GM12878 (cell line): Measurements from ENCODE around the gene COX5A. TPM values are rescaled to one million over a fixed set of nuclear protein-coding genes. Genes with fewer than 3 reads are reported as not detected.

Experiments used
- ATAC-seq: fragments of 200-7000 bp; cut with Tn5 transposase; 3 replicates; pipeline ENCODE4 v1.9.1; 2020; ENCODE audit warnings: mild to moderate bottlenecking, moderate library complexity
- BruUV-seq: library from RNA; stranded (reverse); fragments of 400-500 nt; replicated peaks from 2 replicates; lab custom pipeline; 2021; lab: Mats Ljungman, UMichigan
- CTCF ChIA-PET: fragments of 300-600 bp; sonication (Branson Sonifier 250); formaldehyde crosslinking; extraction: SDS; loops from one replicate; lab custom pipeline; 2021; ENCODE audit warnings: inconsistent platforms; lab: Yijun Ruan, JAX
- POLR2A ChIA-PET: fragments of 350-600 bp; formaldehyde crosslinking; extraction: SDS; loops from one replicate; lab custom pipeline; 2021; ENCODE audit warnings: inconsistent platforms; lab: Charles Lee
- RAD21 ChIA-PET: fragments of 300-600 bp; sonication (Branson Sonifier 250); formaldehyde crosslinking; loops from one replicate; lab custom pipeline; 2023; ENCODE audit warnings: antibody characterized with exemption; ENCODE audit not compliant: unreplicated experiment; lab: Charles Lee
- SMC1A ChIA-PET: fragments of 300-600 bp; sonication (Branson Sonifier 250); formaldehyde crosslinking; loops from one replicate; lab custom pipeline; 2023; ENCODE audit not compliant: unreplicated experiment, uncharacterized antibody; lab: Charles Lee
- DNase-seq: peaks from one replicate; pipeline ENCODE4 v3.0.0-alpha.2; 2011; ENCODE audit warnings: low read depth, low spot score
- FAIRE-seq: peaks from 3 replicates; lab custom pipeline; 2011; peaks lifted over from hg19 to GRCh38; lab: Jason Lieb, UNC
- H2AFZ ChIP-seq: 2 replicates; pipeline ENCODE4 v1.6.0; 2011; ENCODE audit warnings: low read depth, low read length, control low read depth; ENCODE audit not compliant: control insufficient read depth
- H3K27ac ChIP-seq: 2 replicates; pipeline ENCODE4 v1.5.1; 2011; ENCODE audit warnings: control low read depth; ENCODE audit not compliant: control insufficient read depth, insufficient read depth
- H3K27me3 ChIP-seq, 2 experiments: replicated peaks in 1 of 2; 2 replicates each; pipeline versions ENCODE4 v1.6.0 to v1.6.1; 2011; ENCODE audit warnings: low read length in 1 of 2; ENCODE audit not compliant: control insufficient read depth in 2 of 2, insufficient read depth in 2 of 2
- H3K36me3 ChIP-seq, 2 experiments: 2 replicates each; pipeline ENCODE4 v1.5.1; 2011; ENCODE audit warnings: low read length in 1 of 2; ENCODE audit not compliant: control insufficient read depth in 2 of 2, insufficient read depth in 2 of 2
- H3K4me1 ChIP-seq: 2 replicates; pipeline ENCODE4 v1.6.1; 2011; ENCODE audit warnings: mild to moderate bottlenecking, low read length, moderate library complexity, mixed read lengths; ENCODE audit not compliant: control insufficient read depth, insufficient read depth
- H3K4me2 ChIP-seq: 2 replicates; pipeline ENCODE4 v1.6.0; 2011; ENCODE audit warnings: control low read depth; ENCODE audit not compliant: control insufficient read depth, insufficient read depth
- H3K4me3 ChIP-seq: fragments of 200-600 bp; sonication (generic); 2 replicates; pipeline ENCODE4 v1.5.1; 2016
- H3K79me2 ChIP-seq: 2 replicates; pipeline ENCODE4 v1.6.0; 2011; ENCODE audit warnings: low read length; ENCODE audit not compliant: control insufficient read depth, insufficient read depth
- H3K9ac ChIP-seq: 2 replicates; pipeline ENCODE4 v1.8.0; 2011; ENCODE audit warnings: low read length, control low read depth, mixed read lengths; ENCODE audit not compliant: control insufficient read depth, insufficient read depth
- H3K9me3 ChIP-seq: replicated peaks from 3 replicates; pipeline ENCODE4 v1.5.1; 2011; ENCODE audit warnings: mild to moderate bottlenecking, low read length; ENCODE audit not compliant: control insufficient read depth, insufficient read depth
- H4K20me1 ChIP-seq: 2 replicates; pipeline ENCODE4 v1.6.0; 2011; ENCODE audit not compliant: control insufficient read depth, insufficient read depth
- BACH1 ChIP-seq: fragments of 450-650 bp; IDR thresholded peaks from 2 replicates; pipeline ENCODE4 v1.6.1; 2017; ENCODE audit warnings: mild to moderate bottlenecking, borderline replicate concordance
- BRCA1 ChIP-seq: IDR thresholded peaks from 2 replicates; pipeline ENCODE4 v1.6.1; 2011; ENCODE audit warnings: low read depth, low read length, improper control_type of control experiment
- CHD2 ChIP-seq: IDR thresholded peaks from 2 replicates; pipeline ENCODE4 v1.6.1; 2011; ENCODE audit warnings: low read depth, low read length, improper control_type of control experiment, borderline replicate concordance
- CTCF ChIP-seq, 3 experiments: IDR thresholded peaks in 2 of 3; conservative IDR thresholded peaks in 1 of 3; 2 replicates each; pipeline ENCODE4 v1.5.1; 2011; ENCODE audit warnings: low read depth in 3 of 3, low read length in 3 of 3, mild to moderate bottlenecking in 3 of 3, control low read depth in 2 of 3, moderate library complexity in 2 of 3, inconsistent platforms in 1 of 3, mixed read lengths in 1 of 3; ENCODE audit not compliant: control insufficient read depth in 2 of 3, insufficient read depth in 1 of 3; ENCODE audit errors: extremely low read depth in 1 of 3
- E2F8 ChIP-seq: fragments of 450-650 bp; IDR thresholded peaks from 2 replicates; pipeline ENCODE4 v1.6.1; 2018; ENCODE audit warnings: mild to moderate bottlenecking, low read depth, moderate library complexity; ENCODE audit not compliant: partially characterized antibody
- EED ChIP-seq: sonication (generic); IDR thresholded peaks from 2 replicates; pipeline ENCODE4 v1.6.1; 2016; ENCODE audit warnings: antibody characterized with exemption, low read depth
- MEF2B ChIP-seq: fragments of 450-650 bp; IDR thresholded peaks from 2 replicates; pipeline ENCODE4 v1.6.1; 2018; ENCODE audit warnings: mild to moderate bottlenecking, moderate library complexity; ENCODE audit not compliant: partially characterized antibody, poor library complexity, severe bottlenecking
- MYB ChIP-seq: fragments of 150-350 bp; IDR thresholded peaks from 2 replicates; pipeline ENCODE4 v1.6.1; 2014; ENCODE audit warnings: mild to moderate bottlenecking, low read depth, low read length, borderline replicate concordance
- NBN ChIP-seq: fragments of 450-650 bp; IDR thresholded peaks from 2 replicates; pipeline ENCODE4 v1.6.1; 2016
- NFYB ChIP-seq: IDR thresholded peaks from 2 replicates; pipeline ENCODE4 v1.6.1; 2011; ENCODE audit warnings: low read depth, mild to moderate bottlenecking, low read length, improper control_type of control experiment, moderate library complexity; ENCODE audit not compliant: insufficient read depth
- NR2F1 ChIP-seq: fragments of 450-650 bp; conservative IDR thresholded peaks from 2 replicates; pipeline ENCODE4 v1.6.1; 2017; ENCODE audit warnings: mild to moderate bottlenecking
- PAX5 ChIP-seq: IDR thresholded peaks from 2 replicates; pipeline ENCODE4 v1.6.1; 2011; ENCODE audit warnings: low read depth, low read length, borderline replicate concordance
- PBX3 ChIP-seq: IDR thresholded peaks from 2 replicates; pipeline ENCODE4 v1.6.1; 2011; ENCODE audit warnings: mild to moderate bottlenecking, low read depth, low read length, moderate library complexity; ENCODE audit not compliant: insufficient replicate concordance
- RAD21 ChIP-seq: IDR thresholded peaks from 2 replicates; pipeline ENCODE4 v1.6.1; 2011; ENCODE audit warnings: mild to moderate bottlenecking, low read depth, low read length, moderate library complexity; ENCODE audit not compliant: insufficient read depth
- RCOR1 ChIP-seq: conservative IDR thresholded peaks from 2 replicates; pipeline ENCODE4 v1.6.1; 2012; ENCODE audit warnings: low read depth, low read length, improper control_type of control experiment
- SMAD1 ChIP-seq: fragments of 450-650 bp; IDR thresholded peaks from 2 replicates; pipeline ENCODE4 v1.6.1; 2018; ENCODE audit warnings: mild to moderate bottlenecking, low read depth; ENCODE audit not compliant: partially characterized antibody
- SUZ12 ChIP-seq: fragments of 200-600 bp; sonication (generic); IDR thresholded peaks from one replicate; pipeline ENCODE4 v1.6.1; 2018; ENCODE audit warnings: antibody characterized with exemption, mild to moderate bottlenecking; ENCODE audit not compliant: unreplicated experiment
- TBL1XR1 ChIP-seq: IDR thresholded peaks from 2 replicates; pipeline ENCODE4 v1.6.1; 2012; ENCODE audit warnings: low read depth, low read length, improper control_type of control experiment
- TCF7 ChIP-seq: IDR thresholded peaks from 2 replicates; pipeline ENCODE4 v1.6.1; 2014; ENCODE audit warnings: antibody characterized with exemption, borderline replicate concordance
- WGBS: methylation state at CpG from one replicate; pipeline ENCODE4 v1.1.6; 2016; ENCODE audit warnings: low lambda C conversion rate; ENCODE audit not compliant: insufficient replicate concordance, insufficient coverage; ENCODE audit errors: missing lambda C conversion rate; 5-methylcytosine and 5-hydroxymethylcytosine counted together
- in situ Hi-C: fragments of 300-500 bp; cut with MboI; formaldehyde crosslinking; loops from 9 replicates; pipeline ENCODE4 v1.14.3; 2018; ENCODE audit warnings: mixed read lengths
- intact Hi-C: fragments of 100-400 bp; cut with micrococcal nuclease; formaldehyde crosslinking; loops from one replicate; pipeline ENCODE4 v1.14.2; 2022; ENCODE audit not compliant: unreplicated experiment
- polyA plus RNA-seq, 11 experiments: library from polyadenylated mRNA; depleted of rRNA in 4 of 11; unstranded in 6 of 11; stranded (reverse) in 5 of 11; fragments of >200 nt; fragmentation: Nextera tagmentation in 4 of 11; fragmentation: Illumina TruSeq in 1 of 11; extraction: Ambion mirVana in 4 of 11; extraction: Trizol in 1 of 11; gene quantifications; 1 replicate in 1 of 11; 2 replicates in 10 of 11; pipeline versions ENCODE4 v1.2.1 to v1.2.3, GENCODE V29; 2011 to 2016; ENCODE audit warnings: inconsistent platforms in 2 of 11, missing spikeins in 2 of 11, low read depth in 1 of 11
- total RNA-seq, 4 experiments: library from RNA; depleted of rRNA in 3 of 4; stranded (reverse); fragments of >200 nt in 3 of 4; fragmentation: Illumina TruSeq in 1 of 4; extraction: Trizol in 1 of 4; gene quantifications; 2 replicates each; pipeline versions ENCODE4 v1.2.1 to v1.2.3, GENCODE V29; 2013 to 2021

COX5A gene
- total and polyA plus RNA-seq, 10 of the 15 experiments (the other 5 are each of a cell fraction or from before 2014, with no cell fraction given): 84.5 to 1,218 (median 392) TPM

- H3K4me3 ChIP-seq: no peak overlapping the region
- no peaks in the 10 kb centered on the region for H4K20me1 ChIP-seq
- SMC1A ChIA-PET: interaction anchor here (1.6 to 1.9 kb wide), 2 partner anchors 33 to 53 kb away, joined by 4 to 5 read pairs; no protein-coding TSS in a partner anchor
- H3K27me3 ChIP-seq: peaks cover 8 to 15% of the 10 kb centered on the region in 2 experiments
- WGBS: 78% methylated on average over 8 of the region's 8 CpGs
- in situ Hi-C loops: no loop called here
- FAIRE-seq (no peak), DNase-seq (no peak), ATAC-seq (no peak)
- H2AFZ ChIP-seq: no peak overlapping the region
- no peaks in the 10 kb centered on the region; the same call in 1 of the 2 replicates for H3K79me2 ChIP-seq
- H3K36me3 ChIP-seq: no peaks in the 10 kb centered on the region
- peaks cover 25% of the 10 kb centered on the region for H3K4me1 ChIP-seq
- no peak overlapping the region for H3K9ac ChIP-seq
- RAD21 ChIA-PET: interaction anchor here (0.9 to 1.2 kb wide), 2 partner anchors 184 to 264 kb away, joined by 3 read pairs; no protein-coding TSS in a partner anchor
- POLR2A ChIA-PET: interaction anchor here (0.7 kb wide), 1 partner anchor 339 kb away, joined by 3 read pairs; no protein-coding TSS in a partner anchor
- H3K4me2 ChIP-seq: peak overlapping the region; percentile 88; the same call in 1 of the 2 replicates
- H3K27ac ChIP-seq: no peak overlapping the region
- intact Hi-C loops: loop anchor here (5.0 kb wide), 2 partner anchors 52 to 247 kb away; partner anchors contain the start of gene C15orf39
- no TSS peak for BruUV-seq
- H3K9me3 ChIP-seq: no peaks in the 10 kb centered on the region
- CTCF ChIA-PET: interaction anchor here (0.7 to 4.0 kb wide), 10 partner anchors 33 to 249 kb away, joined by 3 to 22 read pairs (median 4); no protein-coding TSS in a partner anchor
- TF ChIP-seq RAD21 (no peak), RCOR1 (no peak), TBL1XR1 (no peak), PAX5 (no peak), MEF2B (no peak), NBN (no peak), EED (no peak), E2F8 (no peak), BRCA1 (no peak), NFYB (no peak), PBX3 (no peak), SUZ12 (no peak), SMAD1 (no peak), CHD2 (no peak), NR2F1 (no peak), BACH1 (no peak), TCF7 (no peak), CTCF (IDR thresholded peaks at IDR 0.05 in 2 of 3, conservative IDR thresholded peaks at IDR 0.05 in 1 of 3; ENCODE audit: control insufficient read depth in 2 of 3, extremely low read depth in 1 of 3, insufficient read depth in 1 of 3, low read depth in 3 of 3, low read length in 3 of 3) (no peak), MYB (no peak)
These were observed 17.1 kb upstream of the COX5A start for GRCh38 chr15:74955017-74955416.
